ENCODE results near the gene PAK4. TPM values are rescaled to one million over a fixed set of nuclear protein-coding genes. Genes with fewer than 3 reads are reported as not detected.
A peak's percentile ranks its signal among the peaks of the same experiment; 100 is the strongest.
"Not testable (repeated sequence)": the region's sequence is repeated elsewhere in the genome, so short reads cannot be mapped to it uniquely, and the experiment has no call there.

The PAK4 gene
- total RNA-seq, 4 donors from 2014 or later, result 6.1 to 16.3 (median 7.5) TPM

DNA sequence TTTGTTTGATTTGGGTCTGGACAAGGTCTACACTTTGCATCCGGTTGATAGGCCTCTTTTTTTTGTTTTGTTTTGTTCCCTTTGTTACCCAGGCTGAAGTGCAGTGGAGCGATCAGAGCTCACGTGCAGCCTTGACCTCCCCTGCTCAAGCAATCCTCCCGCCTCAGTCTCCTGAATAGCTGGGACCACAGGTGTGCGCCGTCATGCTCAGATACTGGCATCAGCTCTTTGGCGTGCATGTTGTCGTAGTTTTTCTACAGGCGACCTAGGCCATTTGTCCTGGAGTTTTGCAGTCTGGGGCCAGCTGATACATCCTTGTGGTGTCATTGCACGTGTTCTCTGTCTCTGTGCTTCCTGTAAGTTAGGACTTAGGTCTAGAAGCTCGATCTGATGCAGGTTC is 16.3 kb downstream of the PAK4 start:
- H3K27ac ChIP-seq, result no peak overlapping the region
- ATAC-seq, result no peak
- H3K27me3 ChIP-seq, result no peaks in the 10 kb centered on the region
- H3K36me3 ChIP-seq, result no peaks in the 10 kb centered on the region
- H3K9me3 ChIP-seq, result no peaks in the 10 kb centered on the region
- peaks cover 8 to 92% (median 31%) of the 10 kb centered on the region in 3 donors for H3K4me1 ChIP-seq
- WGBS, 2 donors (ENCODE audit: low coverage in 1 of 2), result 75 to 87% methylated on average over 3 to 10 of the region's 11 CpGs
- H3K4me3 ChIP-seq, result no peak overlapping the region
- TF ChIP-seq POLR2A (IDR thresholded peaks at IDR 0.05), result no peak
- no peak for TF ChIP-seq EP300 (IDR thresholded peaks at IDR 0.05)
- TF ChIP-seq, protein P1, sequence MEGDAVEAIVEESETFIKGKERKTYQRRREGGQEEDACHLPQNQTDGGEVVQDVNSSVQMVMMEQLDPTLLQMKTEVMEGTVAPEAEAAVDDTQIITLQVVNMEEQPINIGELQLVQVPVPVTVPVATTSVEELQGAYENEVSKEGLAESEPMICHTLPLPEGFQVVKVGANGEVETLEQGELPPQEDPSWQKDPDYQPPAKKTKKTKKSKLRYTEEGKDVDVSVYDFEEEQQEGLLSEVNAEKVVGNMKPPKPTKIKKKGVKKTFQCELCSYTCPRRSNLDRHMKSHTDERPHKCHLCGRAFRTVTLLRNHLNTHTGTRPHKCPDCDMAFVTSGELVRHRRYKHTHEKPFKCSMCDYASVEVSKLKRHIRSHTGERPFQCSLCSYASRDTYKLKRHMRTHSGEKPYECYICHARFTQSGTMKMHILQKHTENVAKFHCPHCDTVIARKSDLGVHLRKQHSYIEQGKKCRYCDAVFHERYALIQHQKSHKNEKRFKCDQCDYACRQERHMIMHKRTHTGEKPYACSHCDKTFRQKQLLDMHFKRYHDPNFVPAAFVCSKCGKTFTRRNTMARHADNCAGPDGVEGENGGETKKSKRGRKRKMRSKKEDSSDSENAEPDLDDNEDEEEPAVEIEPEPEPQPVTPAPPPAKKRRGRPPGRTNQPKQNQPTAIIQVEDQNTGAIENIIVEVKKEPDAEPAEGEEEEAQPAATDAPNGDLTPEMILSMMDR (IDR thresholded peaks at IDR 0.05), result no peak
- TF ChIP-seq POLR2AphosphoS5 (IDR thresholded peaks at IDR 0.05), result no peak

DNA sequence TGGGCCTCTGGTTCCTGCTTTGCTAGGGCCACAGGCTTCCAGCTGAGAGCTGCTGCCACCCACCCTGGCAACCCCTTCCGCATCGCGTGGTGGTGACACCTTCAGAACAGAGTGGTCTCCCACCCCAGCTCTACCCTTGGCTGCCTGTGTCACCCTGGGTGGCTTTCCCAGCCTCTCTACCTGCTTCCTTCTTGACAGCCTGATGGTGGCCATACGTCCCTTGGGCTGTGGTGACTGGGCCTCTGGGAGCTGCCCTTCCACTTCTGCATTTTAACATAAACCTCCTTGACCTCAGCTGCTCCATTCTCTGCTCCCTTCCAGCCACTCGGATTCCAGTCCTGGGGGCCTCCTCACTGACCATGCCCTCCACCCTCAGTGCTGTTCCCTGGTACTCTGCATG is 17.0 kb downstream of the PAK4 start:
- Histone ChIP-seq H3K4me3 (no peak overlapping the region), H3K27ac (peak overlapping the region in 2 of 4 donors; percentile 19 to 30), H3K4me1 (peaks cover 8 to 91% (median 26%) of the 10 kb centered on the region in 3 donors), H3K9me3 (no peaks in the 10 kb centered on the region), H3K36me3 (no peaks in the 10 kb centered on the region), H3K27me3 (no peaks in the 10 kb centered on the region)
- TF ChIP-seq EP300 (IDR thresholded peaks at IDR 0.05) (no peak), POLR2AphosphoS5 (IDR thresholded peaks at IDR 0.05) (no peak), POLR2A (IDR thresholded peaks at IDR 0.05) (no peak)
- TF ChIP-seq, protein P1 (IDR thresholded peaks at IDR 0.05), result no peak
- WGBS, 2 donors (ENCODE audit: low coverage in 1 of 2), result 53 to 80% methylated on average over 2 of the region's 5 CpGs
- no peak for ATAC-seq

DNA sequence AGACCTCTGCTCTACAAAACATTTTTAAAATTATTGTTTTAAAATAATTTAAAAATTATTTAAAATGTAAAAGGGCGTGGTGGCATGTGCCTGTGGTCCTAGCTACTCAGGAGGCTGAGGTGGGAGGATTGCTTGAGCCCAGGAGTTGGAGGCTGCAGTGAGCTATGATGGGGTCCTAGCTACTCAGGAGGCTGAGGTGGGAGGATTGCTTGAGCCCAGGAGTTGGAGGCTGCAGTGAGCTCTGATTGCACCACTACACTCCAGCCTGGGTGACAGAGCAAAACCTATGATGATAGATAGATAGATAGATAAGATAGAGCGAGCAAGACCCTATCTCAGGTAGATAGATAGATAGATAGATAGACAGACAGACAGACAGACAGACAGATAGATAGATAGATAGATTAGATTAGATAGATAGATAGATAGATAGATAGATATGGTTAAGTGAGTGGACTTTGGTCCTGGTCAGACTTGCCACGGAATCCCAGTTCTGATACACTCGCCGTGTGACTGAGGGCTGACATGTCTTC is 18.2 kb downstream of the PAK4 start:
- not testable (repeated sequence) for H3K27me3 ChIP-seq, H3K36me3 ChIP-seq, H3K4me3 ChIP-seq, ATAC-seq, H3K9me3 ChIP-seq
- peak overlapping the region; percentile 5 to 92 (median 88) for H3K27ac ChIP-seq
- peaks cover 8 to 79% (median 23%) of the 10 kb centered on the region in 3 donors for H3K4me1 ChIP-seq
- 57 to 78% methylated on average over 5 of the region's 5 CpGs for WGBS, 2 donors (ENCODE audit: low coverage in 1 of 2)

DNA sequence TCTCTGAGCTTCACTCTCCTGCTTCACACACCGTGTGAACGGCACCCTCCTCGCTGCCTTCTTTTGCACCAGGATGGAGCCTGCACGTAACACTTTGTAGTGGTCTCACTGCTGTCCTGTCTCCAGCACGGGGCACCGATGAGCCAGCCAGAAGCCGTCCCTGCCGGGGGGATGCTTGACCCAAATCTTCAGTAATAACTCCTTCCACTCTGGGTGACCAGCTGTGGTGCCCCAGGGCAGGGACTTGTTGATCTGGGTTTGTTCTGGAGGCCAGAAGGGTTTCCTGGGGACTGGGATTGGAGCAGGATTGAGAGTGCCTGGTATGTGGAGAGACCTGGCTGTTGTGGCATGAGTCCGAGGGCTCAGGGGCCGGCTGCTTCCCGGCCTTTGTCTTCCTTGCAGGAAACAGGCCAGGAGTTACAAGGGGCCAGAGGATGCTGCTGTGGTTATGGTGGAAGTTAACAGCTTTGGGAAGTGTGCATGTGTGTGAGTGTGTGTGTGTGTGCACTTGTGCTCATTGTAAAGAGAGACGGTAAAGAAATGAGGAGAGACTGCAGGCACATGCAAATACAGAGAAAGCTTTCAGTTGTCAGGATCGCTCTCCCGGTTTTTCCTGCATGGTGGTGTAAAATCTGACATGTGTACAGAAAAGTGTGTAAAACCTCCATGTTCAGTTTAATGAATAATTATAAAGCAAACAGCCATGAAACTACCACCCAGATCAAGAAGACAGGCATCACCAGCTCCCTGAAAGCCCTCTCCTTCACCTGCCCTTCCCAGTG is 18.9 kb downstream of the PAK4 start:
- Histone ChIP-seq H3K27ac (peak overlapping the region; percentile 67 to 92 (median 88)), H3K4me1 (peaks cover 8 to 73% (median 20%) of the 10 kb centered on the region in 3 donors), H3K9me3 (no peaks in the 10 kb centered on the region), H3K36me3 (no peaks in the 10 kb centered on the region), H3K27me3 (no peaks in the 10 kb centered on the region), H3K4me3 (peak overlapping the region in 1 of 2 donors; percentile 34)
- no peak for TF ChIP-seq POLR2AphosphoS5 (IDR thresholded peaks at IDR 0.05)
- TF ChIP-seq, protein P1 (IDR thresholded peaks at IDR 0.05), result no peak
- no peak for TF ChIP-seq EP300 (IDR thresholded peaks at IDR 0.05)
- no peak for TF ChIP-seq POLR2A (IDR thresholded peaks at IDR 0.05)
- peak; percentile 57 for ATAC-seq
- 14 to 29% methylated on average over 4 to 5 of the region's 14 CpGs for WGBS, 2 donors (ENCODE audit: low coverage in 1 of 2)

DNA sequence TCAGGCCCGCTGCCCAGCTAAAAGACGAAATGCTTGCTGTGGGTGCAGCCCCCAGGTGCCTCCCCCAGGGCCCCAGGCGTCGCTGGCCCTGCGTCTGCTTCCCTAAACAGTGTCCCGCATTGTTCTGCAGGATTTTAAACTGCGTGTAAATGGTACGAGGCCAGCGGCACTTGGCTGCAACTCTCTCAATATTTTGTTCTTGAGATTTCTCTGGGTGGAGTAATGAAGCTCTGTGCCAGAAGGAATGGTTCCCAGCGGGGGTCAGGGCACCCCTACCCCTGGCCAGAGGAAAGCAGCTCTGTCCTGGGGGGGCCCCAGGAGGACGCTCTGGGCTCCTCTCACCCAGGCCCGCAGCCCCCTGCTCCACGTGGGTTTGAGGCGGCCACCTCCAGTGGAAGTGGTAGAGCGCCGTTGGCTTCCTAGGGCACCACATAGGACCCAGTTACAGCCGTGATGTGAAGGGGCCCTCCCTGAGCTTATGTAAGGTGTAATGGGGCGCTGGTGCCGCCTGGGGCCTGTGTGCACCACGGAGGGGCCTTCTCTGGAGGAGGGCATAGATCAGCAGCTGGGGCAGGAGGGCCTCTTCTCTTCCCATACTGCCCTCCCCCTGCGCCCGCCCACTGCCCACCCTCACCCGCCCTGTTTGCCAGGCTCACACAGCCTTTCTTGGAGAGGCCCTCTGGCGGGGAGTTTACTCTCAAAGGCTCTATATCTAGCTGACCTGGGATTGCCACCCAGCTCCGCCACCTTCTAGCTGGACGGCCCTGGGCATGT is 19.8 kb downstream of the PAK4 start:
- Histone ChIP-seq H3K27me3 (no peaks in the 10 kb centered on the region), H3K27ac (peak overlapping the region; percentile 67 to 92 (median 88)), H3K4me3 (peak overlapping the region in 1 of 2 donors; percentile 34), H3K36me3 (no peaks in the 10 kb centered on the region), H3K4me1 (peaks cover 8 to 64% (median 20%) of the 10 kb centered on the region in 3 donors), H3K9me3 (no peaks in the 10 kb centered on the region)
- 6 to 53% methylated on average over 5 to 9 of the region's 26 CpGs for WGBS, 2 donors (ENCODE audit: low coverage in 1 of 2)
- peak; percentile 67 for ATAC-seq
- TF ChIP-seq, protein P1 (IDR thresholded peaks at IDR 0.05), result peak in 2 of 4 experiments; percentile 7 to 45
- no peak for TF ChIP-seq POLR2A (IDR thresholded peaks at IDR 0.05)

Data from gastroesophageal sphincter (tissue), 4 donors.